CD4-positive, CD25-positive, alpha-beta regulatory T cell (primary cell): ENCODE results near the gene CDK9. TPM values are rescaled to one million over a fixed set of nuclear protein-coding genes. Genes with fewer than 3 reads are reported as not detected.
A peak's percentile ranks its signal among the peaks of the same experiment; 100 is the strongest.

Experiments used
- ATAC-seq, 2 donors: fragments of 150-1000 bp; cut with Tn5 transposase; one replicate each; pipeline ENCODE4 v1.10.0; 2021; ENCODE audit warnings: low read depth in 2 of 2, moderate number of reproducible peaks in 2 of 2, moderate library complexity in 1 of 2
- DNase-seq, 3 donors: peaks; one replicate each; pipeline versions ENCODE4 v3.0.0 to v3.0.0-alpha.2; 2012 to 2022; ENCODE audit warnings: mixed read lengths in 1 of 3
- H3K27ac ChIP-seq: one replicate; pipeline ENCODE4 v1.7.0; 2013; ENCODE audit warnings: mild to moderate bottlenecking, low read length; ENCODE audit not compliant: insufficient read depth, poor library complexity, severe bottlenecking
- H3K27me3 ChIP-seq: one replicate; pipeline ENCODE4 v1.7.0; 2013; ENCODE audit warnings: low read length; ENCODE audit not compliant: control insufficient read depth, insufficient read depth
- H3K36me3 ChIP-seq: one replicate; pipeline ENCODE4 v1.7.0; 2013; ENCODE audit warnings: mild to moderate bottlenecking, low read length, moderate library complexity; ENCODE audit not compliant: control insufficient read depth, insufficient read depth
- H3K4me1 ChIP-seq: 2 replicates; pipeline ENCODE4 v1.7.0; 2013; ENCODE audit warnings: mild to moderate bottlenecking, low read length; ENCODE audit not compliant: insufficient read depth, control insufficient read depth, poor library complexity, severe bottlenecking
- H3K4me3 ChIP-seq: one replicate; pipeline ENCODE4 v1.7.0; 2013; ENCODE audit warnings: low read depth, mild to moderate bottlenecking, low read length, moderate library complexity
- H3K9me3 ChIP-seq, 2 experiments: 1 replicate in 1 of 2; 2 replicates in 1 of 2; pipeline ENCODE4 v1.7.0; 2013; ENCODE audit warnings: low read length in 2 of 2, mild to moderate bottlenecking in 1 of 2, moderate library complexity in 1 of 2; ENCODE audit not compliant: control insufficient read depth in 2 of 2
- H3K27ac Mint-ChIP-seq, 3 donors: one replicate each; pipeline ENCODE4 v1.8.0; 2020 to 2022; ENCODE audit warnings: mild to moderate bottlenecking in 3 of 3, mixed read lengths in 3 of 3, moderate library complexity in 2 of 3
- H3K27me3 Mint-ChIP-seq: one replicate; pipeline ENCODE4 v1.8.0; 2022; ENCODE audit warnings: mild to moderate bottlenecking, mixed read lengths
- H3K36me3 Mint-ChIP-seq: one replicate; pipeline ENCODE4 v1.8.0; 2020; ENCODE audit warnings: mixed read lengths
- H3K4me1 Mint-ChIP-seq, 4 donors: one replicate each; pipeline ENCODE4 v1.8.0; 2020 to 2022; ENCODE audit warnings: mixed read lengths in 4 of 4, mild to moderate bottlenecking in 1 of 4
- H3K4me3 Mint-ChIP-seq, 4 donors: one replicate each; pipeline ENCODE4 v1.8.0; 2020 to 2022; ENCODE audit warnings: mild to moderate bottlenecking in 4 of 4, mixed read lengths in 4 of 4, moderate library complexity in 3 of 4
- H3K9me3 Mint-ChIP-seq, 7 donors: one replicate each; pipeline ENCODE4 v1.8.0; 2020 to 2022; ENCODE audit warnings: mixed read lengths in 7 of 7, mild to moderate bottlenecking in 3 of 7, moderate library complexity in 2 of 7
- polyA plus RNA-seq, 4 donors: library from polyadenylated mRNA; unstranded; fragments of 300-500 nt; fragmentation: Illumina TruSeq; gene quantifications; one replicate each; pipeline ENCODE4 v1.2.3, GENCODE V29; 2021
- total RNA-seq: library from RNA; stranded (reverse); gene quantifications from one replicate; pipeline ENCODE4 v1.2.3, GENCODE V29; 2022

The CDK9 gene
- total and polyA plus RNA-seq, 5 donors from 2014 or later: 43.3 to 89.3 (median 55.5) TPM

DNA sequence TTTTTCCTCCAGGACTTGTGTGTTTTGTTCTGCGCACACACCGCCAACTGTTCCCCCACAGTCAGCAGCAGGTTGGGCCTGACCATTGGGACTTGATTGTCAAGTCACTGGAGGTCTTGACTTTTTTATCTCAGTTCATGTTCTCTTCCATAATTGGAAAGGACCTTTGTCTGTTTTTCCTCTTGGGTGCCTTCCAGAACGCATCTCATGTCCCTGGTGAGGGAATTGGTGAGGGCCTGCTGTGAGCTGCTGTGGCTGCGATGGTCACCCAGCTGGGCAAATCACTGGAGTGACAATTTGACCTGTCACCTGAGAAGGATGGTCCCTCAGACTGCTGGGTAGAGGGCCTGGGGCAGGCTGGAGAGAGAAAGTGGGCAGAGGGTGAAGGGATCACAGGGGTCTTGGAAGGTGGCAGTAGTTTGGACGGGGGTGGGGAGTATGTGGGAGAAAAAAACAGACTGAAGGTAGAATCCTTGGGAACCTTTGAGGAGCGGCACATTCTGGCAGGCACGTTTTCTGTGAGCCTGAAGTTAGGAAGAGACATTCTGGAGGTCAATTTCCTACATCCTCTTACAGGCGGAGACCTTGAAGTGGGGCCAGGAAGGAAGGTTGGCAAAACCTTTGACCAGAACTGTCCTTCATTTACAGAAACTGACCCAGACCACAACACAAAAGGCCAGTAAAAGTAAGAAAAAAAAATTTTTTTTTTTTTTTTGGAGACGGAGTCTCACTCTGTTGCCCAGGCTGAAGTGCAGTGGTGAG lies 4.4 kb downstream of the CDK9 start:
- peaks cover 56% of the 10 kb centered on the region for H3K36me3 ChIP-seq
- H3K4me3 ChIP-seq: no peak overlapping the region
- Mint-ChIP-seq H3K27me3 (no peaks in the 10 kb centered on the region), H3K27ac (no peak overlapping the region), H3K9me3 (no peaks in the 10 kb centered on the region), H3K4me3 (peak overlapping the region in 2 of 4 donors; percentile 15 to 70), H3K4me1 (peaks cover 0 to 41% (median 18%) of the 10 kb centered on the region in 4 donors), H3K36me3 (peaks cover 16% of the 10 kb centered on the region)
- no peaks in the 10 kb centered on the region for H3K27me3 ChIP-seq
- H3K4me1 ChIP-seq: peaks cover 21% of the 10 kb centered on the region
- no peak overlapping the region for H3K27ac ChIP-seq
- DNase-seq (no peak), ATAC-seq (no peak)
- H3K9me3 ChIP-seq: no peaks in the 10 kb centered on the region

DNA sequence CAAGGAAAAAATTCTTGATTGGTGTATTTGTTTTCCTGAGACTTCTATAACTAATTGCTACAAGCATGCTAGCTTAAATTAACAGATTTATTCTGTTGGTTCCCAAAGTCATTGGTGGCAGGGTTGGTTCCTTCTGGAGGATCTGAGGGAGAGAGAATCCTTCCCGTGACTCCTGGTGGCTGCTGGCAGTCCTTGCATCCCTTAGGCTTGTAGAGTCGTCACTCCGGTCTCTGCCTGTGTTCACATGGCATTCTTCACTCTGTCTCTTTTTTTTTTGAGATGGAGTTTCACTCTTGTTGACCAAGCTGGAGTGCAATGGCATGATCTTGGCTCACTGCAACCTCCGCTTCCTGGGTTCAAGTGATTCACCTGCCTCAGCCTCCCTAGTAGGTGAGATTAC lies 5.3 kb downstream of the CDK9 start:
- Histone ChIP-seq H3K27me3 (no peaks in the 10 kb centered on the region), H3K4me3 (no peak overlapping the region), H3K4me1 (peaks cover 20% of the 10 kb centered on the region), H3K27ac (no peak overlapping the region), H3K9me3 (no peaks in the 10 kb centered on the region), H3K36me3 (peaks cover 56% of the 10 kb centered on the region)
- Mint-ChIP-seq H3K4me1 (peaks cover 0 to 44% (median 21%) of the 10 kb centered on the region in 4 donors), H3K27me3 (no peaks in the 10 kb centered on the region), H3K4me3 (peak overlapping the region in 1 of 4 donors; percentile 70), H3K9me3 (no peaks in the 10 kb centered on the region), H3K36me3 (peaks cover 16% of the 10 kb centered on the region), H3K27ac (no peak overlapping the region)
- no peak for ATAC-seq
- no peak for DNase-seq

DNA sequence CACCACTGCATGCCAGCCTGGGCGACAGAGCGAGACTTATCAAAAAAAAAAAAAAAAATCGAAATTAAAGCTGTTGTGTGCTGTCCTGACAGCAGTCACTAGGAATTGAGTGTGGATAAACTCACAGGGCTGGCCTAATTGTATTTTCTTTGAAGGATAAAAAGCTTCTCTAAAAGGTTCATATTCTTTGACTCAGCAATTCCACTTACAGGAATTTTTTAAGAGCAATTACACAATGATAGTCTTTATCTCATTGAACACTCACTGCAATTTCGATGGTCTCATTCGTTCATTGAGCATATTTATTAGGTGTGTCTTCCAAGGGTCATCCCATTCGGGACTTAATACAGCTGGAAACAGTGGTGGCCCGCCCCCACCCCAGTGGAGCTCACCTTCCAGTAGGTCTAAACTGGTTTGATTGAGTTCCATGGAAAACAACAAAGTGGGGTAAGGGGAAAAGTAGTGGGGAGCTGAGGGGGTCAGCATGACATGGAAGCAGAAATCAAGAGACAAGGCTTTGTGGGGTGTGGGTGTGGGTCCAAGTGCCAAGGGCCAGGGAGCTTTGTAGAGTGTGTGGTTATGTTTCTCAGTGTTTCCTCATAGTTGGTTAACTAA lies 6.7 kb downstream of the CDK9 start:
- Histone ChIP-seq H3K4me3 (no peak overlapping the region), H3K27ac (no peak overlapping the region), H3K36me3 (peaks cover 49% of the 10 kb centered on the region), H3K4me1 (peaks cover 18% of the 10 kb centered on the region), H3K27me3 (no peaks in the 10 kb centered on the region), H3K9me3 (no peaks in the 10 kb centered on the region)
- Mint-ChIP-seq H3K27ac (peak overlapping the region in 2 of 3 donors; percentile 43 to 60), H3K27me3 (no peaks in the 10 kb centered on the region), H3K4me1 (peaks cover 7 to 47% (median 22%) of the 10 kb centered on the region in 4 donors), H3K36me3 (peaks cover 16% of the 10 kb centered on the region), H3K4me3 (peak overlapping the region in 2 of 4 donors; percentile 1 to 47), H3K9me3 (no peaks in the 10 kb centered on the region)
- no peak for DNase-seq
- no peak for ATAC-seq

DNA sequence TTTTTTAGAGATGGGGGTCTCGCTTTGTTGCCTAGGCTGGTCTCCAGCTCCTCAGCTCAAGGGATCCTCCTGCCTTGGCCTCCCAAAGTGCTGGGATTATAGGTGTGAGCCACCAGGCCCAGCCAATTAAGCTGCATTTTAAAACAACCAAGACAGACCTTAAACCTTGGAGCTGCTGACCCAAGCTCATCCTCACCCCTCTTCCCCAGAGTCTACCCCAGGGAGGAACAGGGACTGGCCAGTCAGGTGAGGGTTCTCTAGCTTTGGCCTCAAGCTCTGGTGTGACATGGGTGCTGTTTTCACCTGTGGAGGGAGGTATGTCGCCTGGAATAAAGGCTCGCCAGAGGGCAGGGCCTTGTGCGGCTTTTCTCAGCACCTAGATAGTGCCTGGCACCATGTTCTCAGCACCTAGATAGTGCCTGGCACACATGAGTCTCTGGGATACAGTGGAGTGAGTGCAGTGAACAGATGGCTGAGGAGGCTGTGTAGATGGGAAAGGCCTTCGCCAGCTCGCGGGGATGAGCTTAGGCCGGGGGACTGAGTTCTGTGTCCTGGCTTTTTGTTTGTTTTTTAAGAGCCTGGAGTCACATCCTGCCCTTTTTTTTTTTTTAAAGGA lies 7.4 kb downstream of the CDK9 start:
- no peaks in the 10 kb centered on the region for H3K9me3 ChIP-seq
- H3K27ac Mint-ChIP-seq: no peak overlapping the region
- peaks cover 14% of the 10 kb centered on the region for H3K4me1 ChIP-seq
- peaks cover 42% of the 10 kb centered on the region for H3K36me3 ChIP-seq
- DNase-seq (no peak), ATAC-seq (no peak)
- H3K4me1 Mint-ChIP-seq: peaks cover 7 to 46% (median 20%) of the 10 kb centered on the region in 4 donors
- H3K36me3 Mint-ChIP-seq: peaks cover 11% of the 10 kb centered on the region
- H3K9me3 Mint-ChIP-seq: no peaks in the 10 kb centered on the region
- H3K4me3 Mint-ChIP-seq: peak overlapping the region in 1 of 4 donors; percentile 47
- no peaks in the 10 kb centered on the region for H3K27me3 Mint-ChIP-seq
- no peak overlapping the region for H3K4me3 ChIP-seq
- H3K27me3 ChIP-seq: no peaks in the 10 kb centered on the region
- H3K27ac ChIP-seq: no peak overlapping the region

DNA sequence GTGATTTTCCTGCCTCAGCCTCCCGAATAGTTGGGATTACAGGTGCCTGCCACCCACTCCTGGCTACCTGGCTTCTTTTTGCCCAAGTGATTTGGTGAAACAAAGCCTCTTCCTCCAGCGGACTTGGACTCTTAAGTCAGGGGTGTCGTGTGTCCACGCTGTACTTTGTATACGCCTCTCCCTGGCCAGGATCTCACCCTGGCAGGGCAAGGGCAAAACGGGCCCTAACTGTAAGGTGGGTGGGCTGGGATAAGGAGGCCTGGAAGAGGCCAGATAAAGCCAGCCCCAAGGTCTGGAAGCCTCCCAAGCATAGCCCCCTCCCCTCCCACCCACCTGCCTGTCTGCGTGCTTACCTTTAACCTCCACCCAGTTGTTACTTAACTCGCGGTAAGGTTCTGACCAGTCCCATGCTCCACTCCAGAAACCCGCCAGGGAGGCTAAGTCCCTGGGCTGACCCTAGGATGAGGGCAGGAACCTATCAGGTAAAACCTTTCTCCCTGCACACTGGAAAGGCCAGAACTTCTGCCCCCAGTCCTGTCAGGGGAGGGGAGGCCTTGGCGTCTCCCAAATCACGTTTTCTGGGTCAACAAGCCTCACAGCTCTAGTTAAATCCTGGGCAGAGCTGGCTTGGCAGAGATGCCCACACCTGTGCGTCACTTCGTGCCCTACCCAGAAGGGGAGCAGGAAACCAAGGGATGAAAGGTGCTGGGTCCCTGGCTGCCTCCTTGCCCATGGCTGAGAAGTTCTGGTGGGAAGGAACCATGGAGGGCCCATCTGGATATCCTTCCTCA lies 8.4 kb downstream of the CDK9 start:
- H3K36me3 ChIP-seq: peaks cover 33% of the 10 kb centered on the region
- DNase-seq (no peak), ATAC-seq (no peak)
- H3K4me1 Mint-ChIP-seq: peaks cover 7 to 40% (median 20%) of the 10 kb centered on the region in 4 donors
- no peaks in the 10 kb centered on the region for H3K9me3 ChIP-seq
- H3K27ac ChIP-seq: no peak overlapping the region
- H3K27me3 ChIP-seq: no peaks in the 10 kb centered on the region
- no peaks in the 10 kb centered on the region for H3K9me3 Mint-ChIP-seq
- H3K4me1 ChIP-seq: peaks cover 14% of the 10 kb centered on the region
- H3K4me3 Mint-ChIP-seq: no peak overlapping the region
- no peak overlapping the region for H3K27ac Mint-ChIP-seq
- H3K27me3 Mint-ChIP-seq: no peaks in the 10 kb centered on the region
- no peak overlapping the region for H3K4me3 ChIP-seq
- peaks cover 10% of the 10 kb centered on the region for H3K36me3 Mint-ChIP-seq

DNA sequence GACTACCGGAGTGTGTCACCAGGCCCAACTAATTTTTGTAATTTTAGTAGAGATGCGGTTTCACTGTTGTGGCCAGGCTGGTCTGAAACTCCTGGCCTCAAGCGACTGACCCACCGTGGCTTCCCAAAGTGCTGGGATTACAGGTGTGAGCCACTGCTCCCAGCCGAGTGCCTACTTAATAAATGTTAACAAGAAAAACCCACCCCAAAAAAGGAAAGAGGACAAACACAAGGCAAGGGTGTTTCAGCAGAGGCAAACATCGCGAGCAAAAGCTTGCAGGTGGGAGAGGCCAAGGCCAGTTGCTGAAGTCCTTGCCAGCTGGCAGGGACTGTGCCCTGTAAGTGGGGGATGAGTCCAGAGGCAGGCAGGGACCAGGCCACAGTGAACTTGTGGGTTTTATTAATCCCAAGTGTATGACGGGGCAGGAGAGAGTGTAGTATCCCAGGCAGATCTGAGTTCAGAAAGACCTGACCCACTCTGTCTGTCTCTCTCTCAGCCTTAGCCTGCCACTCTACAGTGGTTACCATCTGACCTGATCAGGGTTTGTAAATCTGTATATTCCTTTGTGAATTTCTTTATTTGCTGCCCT lies 10.5 kb downstream of the CDK9 start:
- no peaks in the 10 kb centered on the region for H3K9me3 Mint-ChIP-seq
- no peaks in the 10 kb centered on the region for H3K27me3 Mint-ChIP-seq
- Histone ChIP-seq H3K36me3 (peaks cover 12% of the 10 kb centered on the region), H3K4me1 (peaks cover 14% of the 10 kb centered on the region), H3K9me3 (no peaks in the 10 kb centered on the region), H3K27me3 (no peaks in the 10 kb centered on the region), H3K4me3 (peak overlapping the region; percentile 37), H3K27ac (no peak overlapping the region)
- ATAC-seq (peak; percentile 23 to 30), DNase-seq (no peak)
- H3K36me3 Mint-ChIP-seq: no peaks in the 10 kb centered on the region
- H3K4me1 Mint-ChIP-seq: peaks cover 7 to 30% (median 17%) of the 10 kb centered on the region in 4 donors
- H3K27ac Mint-ChIP-seq: peak overlapping the region; percentile 85 to 96 (median 92)
- H3K4me3 Mint-ChIP-seq: peak overlapping the region; percentile 6 to 75 (median 47)

DNA sequence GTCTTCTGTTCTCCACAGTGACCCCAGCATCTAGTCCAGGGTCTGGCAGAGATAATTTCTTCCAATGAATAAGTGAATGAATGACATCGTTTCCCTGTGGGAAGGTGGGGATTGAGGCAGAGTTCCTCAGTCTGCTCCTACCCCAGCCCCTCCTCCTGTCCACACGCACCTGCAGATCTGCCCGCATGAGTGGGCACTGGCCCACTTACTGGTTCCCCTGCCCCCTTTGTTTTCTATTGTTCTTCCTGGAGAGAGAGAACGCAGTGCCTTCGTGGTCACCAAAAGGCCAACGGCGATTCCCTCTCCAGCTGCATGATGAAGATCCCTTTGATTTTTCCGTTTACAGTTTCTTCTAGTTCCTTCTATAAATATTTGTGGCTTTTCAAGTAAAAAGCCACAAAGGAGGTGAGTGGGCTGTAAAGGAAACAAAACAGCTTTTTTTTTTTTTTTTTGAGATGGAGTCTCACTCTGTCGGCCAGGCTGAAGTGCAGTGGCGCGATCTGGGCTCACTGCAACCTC lies 11.1 kb downstream of the CDK9 start:
- Mint-ChIP-seq H3K4me3 (peak overlapping the region; percentile 31 to 75 (median 66)), H3K27ac (peak overlapping the region; percentile 85 to 96 (median 92)), H3K27me3 (no peaks in the 10 kb centered on the region), H3K36me3 (no peaks in the 10 kb centered on the region), H3K4me1 (peaks cover 7 to 33% (median 18%) of the 10 kb centered on the region in 4 donors), H3K9me3 (no peaks in the 10 kb centered on the region)
- H3K27me3 ChIP-seq: no peaks in the 10 kb centered on the region
- H3K36me3 ChIP-seq: peaks cover 8% of the 10 kb centered on the region
- ATAC-seq: peak; percentile 23 to 32
- no peak overlapping the region for H3K27ac ChIP-seq
- peak overlapping the region; percentile 37 for H3K4me3 ChIP-seq
- peaks cover 14% of the 10 kb centered on the region for H3K4me1 ChIP-seq
- no peaks in the 10 kb centered on the region for H3K9me3 ChIP-seq
- no peak for DNase-seq
